Activated CD4-positive, alpha-beta T cell treated with anti-CD3 and anti-CD28 coated beads for 24 hours (primary cell): ENCODE measurements around the gene RAMP3.

Source experiments
- DNase-seq, 2 donors: peaks; one replicate each; pipeline ENCODE4 v3.0.0-alpha.2; 2020; ENCODE audit warnings: low read depth in 2 of 2

RAMP3 gene

DNA sequence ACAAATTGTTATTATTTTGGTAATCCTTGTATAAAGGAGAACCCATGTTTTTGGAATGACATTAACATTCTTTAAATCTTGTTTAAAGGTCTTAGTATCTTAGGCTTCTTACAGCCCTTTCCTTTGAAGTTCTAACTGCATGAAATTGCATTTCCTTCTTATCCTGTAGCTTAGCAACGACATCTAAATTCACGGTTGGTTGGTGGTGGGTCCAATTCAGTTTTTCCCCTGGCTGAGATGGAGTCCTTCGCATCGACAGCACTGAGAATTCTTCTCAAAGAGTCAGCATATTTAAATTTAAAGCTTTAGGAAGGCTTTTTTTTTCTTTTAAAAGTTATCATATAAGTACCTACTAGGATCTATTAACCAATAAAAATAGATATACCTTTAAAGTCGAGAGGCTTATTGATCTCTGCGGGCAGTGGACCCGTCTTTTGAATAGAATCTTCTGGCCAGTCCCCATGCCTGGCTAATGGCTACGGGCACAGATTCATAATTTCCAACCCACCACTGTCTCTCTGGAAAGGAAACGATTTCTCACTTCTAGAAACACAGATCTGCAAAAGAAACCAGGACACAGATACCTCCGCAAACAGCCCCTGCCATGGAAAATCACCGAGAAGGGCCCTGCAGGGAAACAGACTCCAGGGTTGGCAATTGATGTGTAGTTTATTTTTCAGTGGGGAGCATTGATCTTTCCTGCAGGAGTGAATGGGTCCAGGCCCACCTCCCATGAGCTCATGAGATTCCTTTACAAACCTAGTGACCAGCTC is 63.4 kb downstream of the RAMP3 start:
- DNase-seq, result no peak

DNA sequence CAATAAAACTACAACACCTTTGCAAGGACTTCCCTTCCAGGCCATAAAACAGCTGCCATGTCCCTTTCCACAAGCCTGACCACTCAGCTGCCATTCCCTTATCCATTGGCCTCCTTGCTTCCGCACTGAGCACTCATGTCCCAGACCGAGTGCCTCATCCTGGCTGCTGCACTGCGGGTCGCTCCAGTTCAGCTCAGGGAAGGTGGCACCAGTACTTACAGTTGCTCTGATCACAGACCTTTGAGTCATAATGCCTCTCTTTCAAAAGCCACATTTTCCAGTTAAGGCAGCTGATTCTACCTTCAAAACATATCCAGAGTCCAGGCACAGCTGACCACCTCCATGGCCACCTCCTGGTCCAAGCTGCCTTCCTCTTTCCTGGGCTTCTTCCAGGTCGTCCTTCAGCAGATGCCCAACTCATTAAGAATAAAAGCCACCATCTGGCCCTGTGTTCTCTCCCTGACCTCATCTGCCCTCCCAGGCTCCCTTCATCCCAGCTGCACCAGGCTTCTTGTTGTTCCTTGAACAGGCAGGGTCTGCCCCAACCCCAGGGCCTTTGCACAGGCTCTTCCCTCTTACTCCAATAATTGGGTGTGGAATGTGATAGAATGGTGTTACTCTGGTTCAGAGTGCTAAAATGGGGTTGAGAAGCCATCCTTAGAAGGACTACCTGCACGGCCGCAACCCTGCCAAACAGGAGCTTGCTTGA is 64.5 kb downstream of the RAMP3 start:
- DNase-seq, result no peak

DNA sequence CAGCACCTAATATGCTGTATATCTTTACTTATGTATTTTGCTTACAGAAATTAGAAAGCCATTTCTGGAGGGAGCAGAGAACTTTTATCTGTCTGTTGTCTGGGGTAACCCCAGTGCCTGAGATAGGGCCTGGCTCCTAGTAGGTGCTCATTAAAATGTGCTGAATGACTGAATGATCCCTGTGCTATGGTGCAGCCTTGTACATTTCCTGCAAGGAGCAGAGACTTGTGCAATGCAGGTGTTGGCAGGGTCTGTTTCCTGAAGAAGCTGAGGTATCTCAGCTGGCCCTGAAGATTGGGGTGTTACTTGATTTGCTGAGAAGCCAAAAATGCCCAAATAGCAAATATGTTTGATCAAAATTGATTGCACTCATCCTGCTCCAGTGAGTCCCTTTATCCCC is 65.5 kb downstream of the RAMP3 start:
- no peak for DNase-seq

DNA sequence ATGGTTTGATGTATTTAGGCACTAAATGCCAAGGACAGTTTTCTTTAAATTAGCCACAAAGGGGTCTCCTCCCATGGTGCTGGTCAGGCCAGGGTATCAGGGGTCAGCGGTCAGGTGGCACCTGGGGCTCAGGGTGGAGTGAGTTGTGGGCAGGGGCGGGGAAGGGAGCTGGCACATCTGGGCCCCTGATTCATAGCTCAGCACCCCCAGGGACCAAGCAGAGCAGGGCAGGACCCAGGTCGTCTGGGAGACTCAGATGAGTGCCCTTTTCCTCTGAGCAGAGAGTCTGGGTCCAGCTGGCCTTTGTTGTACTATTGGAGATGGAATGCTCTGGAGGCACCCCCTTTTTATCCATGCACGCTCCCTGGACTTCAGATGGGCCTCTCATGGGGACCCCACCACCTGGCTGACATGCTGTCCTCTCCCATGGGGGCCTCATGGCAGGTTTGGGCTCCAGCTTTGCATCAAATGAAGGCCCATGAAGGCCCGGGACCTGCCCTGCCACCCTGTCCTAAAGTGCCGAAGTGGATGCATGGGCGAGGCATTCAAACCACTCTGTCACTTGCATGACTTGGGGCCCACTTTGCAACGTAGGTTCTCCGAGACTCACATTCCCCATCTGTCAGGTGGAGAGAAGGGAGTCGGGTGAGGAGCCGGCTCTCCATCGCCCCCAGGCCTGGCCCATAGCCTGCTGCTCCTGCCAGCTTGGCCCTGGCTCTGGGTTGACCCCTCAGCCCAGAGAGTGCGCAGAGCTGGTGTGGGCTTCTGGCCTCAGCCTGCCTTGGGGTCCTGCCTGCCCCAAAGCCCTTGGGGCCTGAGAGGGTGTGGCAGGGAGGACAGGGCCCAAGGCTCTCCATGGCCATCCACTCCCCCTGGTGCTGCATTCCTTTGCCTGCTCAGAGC is 66.4 kb downstream of the RAMP3 start:
- DNase-seq, result no peak

DNA sequence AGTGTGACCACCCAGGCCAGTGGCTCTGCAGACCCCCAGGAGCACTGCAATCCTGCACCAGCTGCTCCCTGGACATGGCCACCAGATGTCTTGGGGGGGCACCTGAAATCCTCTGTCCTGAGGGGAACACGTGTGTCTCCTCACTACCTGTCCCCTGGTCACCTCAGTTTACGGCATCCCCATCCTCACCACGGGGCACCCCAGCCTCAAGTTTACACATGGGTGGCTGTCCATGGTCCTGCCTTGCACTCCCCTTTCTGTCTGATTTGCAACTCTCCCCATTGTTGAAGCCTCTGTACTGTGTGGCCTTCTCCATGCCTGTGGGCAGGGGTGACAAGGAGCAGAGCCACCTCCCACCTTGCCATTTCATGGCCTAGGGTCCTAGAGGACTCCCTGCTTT is 67.2 kb downstream of the RAMP3 start:
- DNase-seq, result no peak

DNA sequence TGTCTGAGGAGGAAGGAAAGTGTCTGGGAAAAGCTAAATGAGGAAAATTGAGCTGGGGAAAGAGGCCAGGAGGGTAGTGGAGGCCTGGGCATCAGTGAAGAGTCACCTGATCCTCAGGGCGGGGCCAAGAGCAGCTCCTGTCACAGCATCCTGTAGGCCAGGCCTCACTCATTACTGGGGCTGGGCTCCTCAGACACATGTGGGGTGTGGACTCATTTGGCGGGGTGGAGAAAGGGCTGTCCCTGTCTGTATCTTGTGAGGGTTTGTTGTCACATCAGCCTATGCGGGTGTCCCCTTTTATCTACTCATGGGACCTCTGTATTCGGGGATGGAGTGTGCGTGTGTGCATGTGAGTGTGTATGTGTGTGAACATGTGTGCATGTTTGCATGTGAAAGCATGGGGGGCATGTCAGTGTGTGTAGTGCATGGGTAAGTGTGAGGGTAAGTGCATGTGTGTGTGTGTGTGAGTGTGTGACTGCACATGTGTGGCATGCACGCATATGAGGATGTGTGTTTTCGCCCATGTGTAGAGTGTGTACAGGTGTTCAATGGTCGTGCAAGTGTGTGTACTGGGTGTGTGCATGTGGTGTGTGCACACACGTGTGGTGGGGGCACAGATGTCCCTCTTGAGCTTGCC is 67.8 kb downstream of the RAMP3 start:
- no peak for DNase-seq

DNA sequence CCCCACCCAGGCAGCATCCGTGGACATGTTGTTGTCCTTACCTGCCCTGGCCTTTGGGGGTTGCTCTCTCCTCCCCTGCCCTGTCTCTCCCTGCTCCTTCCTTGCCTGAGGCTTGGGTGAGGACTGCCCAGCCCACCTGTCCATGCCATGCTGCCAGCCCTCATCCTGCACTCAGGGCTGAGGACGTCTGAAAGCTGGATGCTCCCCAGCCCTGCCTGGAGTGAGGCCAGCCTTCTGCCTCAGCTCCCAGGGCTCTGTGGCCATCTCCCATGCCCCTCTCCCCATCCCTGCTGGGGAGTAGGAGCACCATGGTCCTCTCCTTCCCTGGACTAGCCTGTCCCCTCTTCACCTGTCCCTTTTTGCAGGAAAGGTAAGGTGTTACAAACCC is 68.4 kb downstream of the RAMP3 start:
- DNase-seq, result no peak

DNA sequence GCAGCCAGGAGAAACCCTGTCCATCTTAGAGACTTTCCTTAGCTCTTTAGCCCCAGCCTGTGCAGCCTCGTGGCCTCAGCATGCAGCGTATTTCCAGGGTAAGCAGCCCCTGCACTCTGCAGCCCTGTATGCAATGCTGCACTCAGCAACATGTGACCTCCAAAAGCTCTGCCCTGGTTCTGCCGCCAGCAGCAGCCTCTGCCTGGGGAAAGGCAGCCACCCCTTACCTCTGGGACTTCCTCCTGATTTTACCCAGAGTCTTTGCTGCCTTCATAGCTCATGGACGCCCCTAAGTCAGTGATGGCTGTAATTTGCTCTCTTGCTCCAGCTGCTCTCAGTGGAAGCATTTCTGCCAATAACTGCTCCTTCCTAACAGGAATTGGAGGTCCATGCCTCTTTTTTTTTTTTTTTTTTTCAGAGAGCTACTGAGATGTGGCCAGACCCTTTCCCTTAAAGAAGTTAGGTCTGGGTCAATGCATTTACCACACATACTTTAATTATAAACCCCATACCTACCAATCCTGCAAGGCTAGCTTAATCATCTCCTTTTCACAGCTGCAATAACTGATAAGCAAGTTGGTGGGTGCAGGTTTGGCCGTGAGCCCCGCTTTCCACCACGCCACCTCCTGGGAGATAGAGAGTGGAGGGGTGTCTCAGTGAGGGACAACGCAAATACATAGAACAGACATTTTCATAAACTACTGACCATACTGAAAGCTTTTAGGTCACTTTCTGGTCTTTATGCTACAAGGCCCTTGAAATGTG is 71.7 kb downstream of the RAMP3 start:
- no peak for DNase-seq

DNA sequence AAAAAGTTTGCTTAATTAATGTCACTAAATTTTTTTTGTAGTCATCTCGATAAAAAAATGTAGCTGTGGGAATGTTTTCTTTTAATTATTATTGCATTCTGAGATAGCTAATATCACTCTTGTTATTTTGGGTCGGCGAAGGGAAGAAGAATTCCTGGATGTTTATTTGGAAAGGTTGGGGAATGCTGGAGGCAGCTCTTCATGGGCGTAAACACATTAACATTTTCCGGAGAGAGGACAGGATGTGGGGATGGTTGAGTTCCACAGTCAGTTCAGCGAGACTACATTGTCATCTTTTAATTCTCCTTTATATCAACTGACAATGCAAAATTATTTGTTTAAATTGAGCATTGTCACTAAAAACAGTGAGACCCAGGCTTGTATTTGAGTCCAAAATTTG is 72.5 kb downstream of the RAMP3 start:
- DNase-seq, result no peak

DNA sequence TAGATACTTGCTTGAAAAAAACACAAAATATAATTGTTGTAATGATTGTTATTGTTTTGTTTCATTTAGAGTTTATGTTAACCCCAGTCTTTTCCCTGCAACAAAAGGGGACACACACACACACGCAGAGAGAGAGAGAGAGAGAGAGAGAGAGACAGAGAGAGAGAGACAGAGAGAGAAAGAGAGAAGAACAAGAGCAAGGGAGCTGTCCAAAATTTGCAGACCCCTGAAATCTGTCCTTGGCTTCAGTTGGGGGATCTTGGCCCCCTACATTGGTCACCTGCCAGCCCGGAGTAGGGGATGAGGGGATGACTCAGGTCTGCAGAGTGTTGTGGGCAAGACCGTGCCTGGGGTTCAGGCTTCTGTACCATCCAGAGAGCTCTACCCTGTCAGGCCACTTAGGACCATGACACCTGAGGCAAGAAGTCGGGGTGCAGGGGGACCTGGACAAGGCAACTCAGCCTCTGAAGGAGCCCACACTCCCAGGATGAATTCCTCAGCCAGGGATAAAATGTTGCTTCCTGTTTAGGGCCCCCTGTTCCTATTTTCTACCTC is 73.1 kb downstream of the RAMP3 start:
- DNase-seq, result no peak

DNA sequence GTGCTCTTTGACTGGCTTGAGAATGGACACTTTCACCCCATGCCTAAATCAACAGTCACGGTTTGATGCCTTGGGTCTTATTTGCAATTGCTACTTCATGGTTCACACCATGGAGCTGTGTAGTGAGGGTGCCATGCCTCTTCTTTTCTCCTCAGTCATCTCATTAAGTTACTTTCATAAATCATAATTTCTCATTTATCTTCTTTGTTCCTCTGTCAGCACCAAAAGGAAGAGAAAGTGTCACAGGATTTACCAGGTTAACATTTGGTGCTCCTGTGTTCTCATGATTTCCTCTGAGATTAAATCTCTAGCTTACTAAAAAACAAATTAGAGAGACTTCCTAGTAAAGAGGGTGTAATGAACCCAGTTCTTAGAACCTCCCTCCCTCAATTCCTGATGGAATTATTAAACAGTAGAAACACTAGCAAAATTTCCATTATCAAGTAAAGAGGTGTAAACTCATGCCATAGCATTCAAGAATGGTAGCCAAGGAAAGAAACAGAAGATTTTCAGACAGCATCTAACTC is 75.7 kb downstream of the RAMP3 start:
- no peak for DNase-seq
